BJ (cell line): ENCODE results near the gene SLC5A5. TPM values are rescaled to one million over a fixed set of nuclear protein-coding genes. Genes with fewer than 3 reads are reported as not detected.

Experiments used
- CTCF ChIA-PET: fragments of 350-600 bp; formaldehyde crosslinking; extraction: SDS; loops from one replicate; lab custom pipeline; 2021; ENCODE audit warnings: antibody characterized with exemption, inconsistent platforms; lab: Yijun Ruan, JAX
- POLR2A ChIA-PET: fragments of 300-600 bp; sonication (Branson Sonifier 250); formaldehyde crosslinking; extraction: SDS; loops from one replicate; lab custom pipeline; 2021; ENCODE audit warnings: antibody characterized with exemption; lab: Charles Lee
- DNase-seq: peaks from one replicate; pipeline ENCODE4 v3.0.0-alpha.2; 2011; ENCODE audit warnings: low read depth
- H3K27me3 ChIP-seq: 2 replicates; pipeline ENCODE4 v1.6.0; 2011; ENCODE audit warnings: low read length; ENCODE audit not compliant: control insufficient read depth, insufficient read depth
- H3K36me3 ChIP-seq: 2 replicates; pipeline ENCODE4 v1.5.1; 2011; ENCODE audit warnings: low read length; ENCODE audit not compliant: control insufficient read depth, insufficient read depth
- H3K4me3 ChIP-seq: 2 replicates; pipeline ENCODE4 v1.5.1; 2011; ENCODE audit warnings: low read depth, mild to moderate bottlenecking, control low read depth, low read length
- CTCF ChIP-seq: IDR thresholded peaks from 2 replicates; pipeline ENCODE4 v1.5.1; 2011; ENCODE audit warnings: low read depth, mild to moderate bottlenecking, control low read depth, inconsistent platforms, low read length, moderate library complexity; ENCODE audit not compliant: insufficient read depth
- polyA plus RNA-seq: library from polyadenylated mRNA; depleted of rRNA; stranded (reverse); fragments of >200 nt; gene quantifications from 2 replicates; pipeline ENCODE4 v1.2.3, GENCODE V29; 2011

SLC5A5 gene
- polyA plus RNA-seq, 1 experiment: not detected

DNA sequence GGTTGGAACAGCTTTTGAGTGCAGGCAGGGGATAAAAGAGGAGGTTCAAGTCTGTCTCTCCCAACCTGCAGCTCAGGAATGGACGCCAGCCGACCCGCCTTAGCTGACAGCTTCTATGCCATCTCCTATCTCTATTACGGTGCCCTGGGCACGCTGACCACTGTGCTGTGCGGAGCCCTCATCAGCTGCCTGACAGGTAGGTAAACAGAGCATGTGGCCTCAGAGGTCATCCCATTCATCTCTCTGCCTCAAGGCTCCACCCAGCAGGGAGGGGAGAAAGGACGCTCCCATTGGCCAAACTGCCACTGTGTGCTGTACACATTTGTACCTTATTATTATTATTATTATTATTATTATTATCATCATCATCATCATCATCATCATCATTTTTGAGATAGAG is 16.5 kb downstream of the SLC5A5 start:
- CTCF ChIA-PET: no interaction called here
- TF ChIP-seq CTCF: no peak
- Histone ChIP-seq H3K4me3 (no peak overlapping the region), H3K27me3 (no peaks in the 10 kb centered on the region), H3K36me3 (no peaks in the 10 kb centered on the region)
- POLR2A ChIA-PET: no interaction called here
- no peak for DNase-seq

DNA sequence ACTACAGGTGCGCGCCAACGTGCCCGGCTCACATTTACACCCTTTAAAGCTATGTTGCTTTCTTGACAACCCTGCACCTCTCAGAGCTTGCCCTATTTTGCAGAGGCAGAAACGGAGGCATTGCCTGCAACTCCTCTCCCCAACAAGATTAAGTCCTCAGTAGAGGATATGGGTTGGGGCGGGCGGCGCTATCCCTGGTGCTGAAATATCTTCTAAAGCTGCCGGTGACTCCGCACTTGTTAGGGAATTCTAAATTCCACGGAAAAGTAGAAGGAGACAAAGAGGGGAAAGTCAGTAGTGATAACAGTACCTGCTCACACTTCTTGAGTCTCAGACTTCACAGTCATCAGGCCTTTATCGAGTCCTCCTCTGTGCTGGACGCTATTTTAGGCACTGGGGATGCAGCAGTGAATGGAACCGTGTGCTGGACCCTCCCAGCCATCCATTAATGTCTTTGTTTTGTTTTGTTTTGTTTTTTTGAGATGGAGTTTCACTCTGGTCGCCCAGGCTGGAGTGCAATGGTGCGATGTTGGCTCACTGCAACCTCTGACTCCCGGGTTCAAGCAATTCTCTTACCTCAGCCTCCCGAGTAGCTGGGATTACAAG is 18.0 kb downstream of the SLC5A5 start:
- no peak overlapping the region for H3K4me3 ChIP-seq
- DNase-seq: no peak
- H3K36me3 ChIP-seq: no peaks in the 10 kb centered on the region
- ChIA-PET CTCF (interaction anchor here (1.5 kb wide), 1 partner anchor 19 kb away, joined by 5 read pairs; no protein-coding TSS in a partner anchor), POLR2A (no interaction called here)
- no peaks in the 10 kb centered on the region for H3K27me3 ChIP-seq
- no peak for TF ChIP-seq CTCF

DNA sequence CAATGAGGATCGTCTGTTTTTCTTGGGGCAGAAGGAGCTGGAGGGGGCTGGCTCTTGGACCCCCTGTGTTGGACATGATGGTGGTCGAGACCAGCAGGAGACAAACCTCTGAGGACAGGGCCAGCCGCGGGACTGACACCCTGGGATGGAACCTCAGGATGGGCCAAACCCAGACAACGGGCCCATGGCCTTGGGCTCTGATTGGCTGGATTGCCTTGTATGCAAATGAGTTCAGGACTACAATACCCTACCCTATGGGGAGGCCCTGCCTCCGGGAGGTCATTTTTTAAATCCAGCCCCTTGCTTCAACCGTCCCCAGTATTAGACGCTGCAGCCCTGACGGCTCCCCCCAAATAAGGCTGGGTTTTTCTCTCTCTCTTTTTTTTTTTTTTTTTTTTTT is 22.0 kb downstream of the SLC5A5 start:
- POLR2A ChIA-PET: no interaction called here
- no peak for TF ChIP-seq CTCF
- H3K4me3 ChIP-seq: no peak overlapping the region
- no peaks in the 10 kb centered on the region for H3K27me3 ChIP-seq
- CTCF ChIA-PET: no interaction called here
- DNase-seq: no peak
- no peaks in the 10 kb centered on the region for H3K36me3 ChIP-seq

GRCh38 chr19:17902701-17903100 is 31.0 kb downstream of the SLC5A5 start:
- peak; percentile 12 for DNase-seq
- Histone ChIP-seq H3K4me3 (no peak overlapping the region), H3K36me3 (no peaks in the 10 kb centered on the region), H3K27me3 (peaks cover 2% of the 10 kb centered on the region; the same call in 1 of the 2 replicates)
- no peak for TF ChIP-seq CTCF
- ChIA-PET CTCF (no interaction called here), POLR2A (no interaction called here)

DNA sequence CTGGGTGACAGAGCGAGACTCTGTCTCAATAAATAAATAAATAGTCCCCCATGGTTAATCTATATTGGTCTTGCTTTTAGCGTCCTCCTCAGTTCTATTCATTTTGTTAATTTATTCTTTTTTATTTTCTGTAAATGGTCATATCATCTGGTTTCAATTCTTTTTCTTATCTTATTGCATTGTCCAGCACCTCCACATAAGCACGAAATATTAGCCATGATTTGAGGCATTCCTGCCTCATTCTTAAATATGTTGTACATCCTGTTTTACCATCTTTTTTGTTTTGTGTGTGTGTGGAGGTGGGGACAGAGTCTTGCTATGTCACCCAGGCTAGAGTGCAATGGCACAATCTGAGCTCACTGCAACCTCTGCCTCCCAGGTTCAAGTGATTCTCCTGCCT is 36.5 kb downstream of the SLC5A5 start:
- Histone ChIP-seq H3K36me3 (no peaks in the 10 kb centered on the region), H3K4me3 (no peak overlapping the region), H3K27me3 (no peaks in the 10 kb centered on the region)
- ChIA-PET CTCF (interaction anchor here (1.4 kb wide), 1 partner anchor 24 kb away, joined by 3 read pairs; no protein-coding TSS in a partner anchor), POLR2A (no interaction called here)
- TF ChIP-seq CTCF: no peak
- no peak for DNase-seq
